H1 (cell line): Measurements from ENCODE around the gene DYNLRB1. TPM values are rescaled to one million over a fixed set of nuclear protein-coding genes. Genes with fewer than 3 reads are reported as not detected.

ENCODE experiments used
- CTCF ChIA-PET: fragments of 300-600 bp; sonication (Branson Sonifier 250); formaldehyde crosslinking; loops from one replicate; lab custom pipeline; 2021; ENCODE audit not compliant: partially characterized antibody; lab: Charles Lee
- POLR2A ChIA-PET: fragments of 300-600 bp; sonication (Branson Sonifier 250); formaldehyde crosslinking; loops from one replicate; lab custom pipeline; 2021; ENCODE audit warnings: inconsistent platforms; ENCODE audit not compliant: partially characterized antibody; lab: Charles Lee
- DNase-seq, 2 experiments: peaks; one replicate each; pipeline versions ENCODE4 v3.0.0 to v3.0.0-alpha.2; 2010 to 2022; ENCODE audit warnings: low spot score in 2 of 2, low read depth in 1 of 2, mixed read lengths in 1 of 2
- FAIRE-seq: peaks from 2 replicates; lab custom pipeline; 2011; peaks lifted over from hg19 to GRCh38; lab: Jason Lieb, UNC
- H2AFZ ChIP-seq: 2 replicates; pipeline ENCODE4 v1.8.1; 2012; ENCODE audit warnings: low read length, inconsistent platforms
- H2AK5ac ChIP-seq: 2 replicates; pipeline ENCODE4 v1.6.1; 2013; ENCODE audit warnings: low read depth, low read length
- H2BK120ac ChIP-seq: replicated peaks from 2 replicates; pipeline ENCODE3; 2013; ENCODE audit warnings: low read depth, low read length, inconsistent platforms
- H2BK12ac ChIP-seq: 2 replicates; pipeline ENCODE4 v1.6.1; 2013; ENCODE audit warnings: low read depth, low read length
- H2BK15ac ChIP-seq: 2 replicates; pipeline ENCODE4 v1.6.1; 2013; ENCODE audit warnings: low read length
- H2BK20ac ChIP-seq: 2 replicates; pipeline ENCODE4 v1.6.1; 2013; ENCODE audit warnings: low read length
- H2BK5ac ChIP-seq: 2 replicates; pipeline ENCODE4 v1.6.1; 2013; ENCODE audit warnings: low read depth, low read length
- H3K14ac ChIP-seq: 2 replicates; pipeline ENCODE4 v1.6.1; 2013; ENCODE audit warnings: inconsistent platforms; ENCODE audit not compliant: insufficient read length
- H3K18ac ChIP-seq: 2 replicates; pipeline ENCODE4 v1.6.1; 2013; ENCODE audit warnings: low read length; ENCODE audit errors: extremely low read depth
- H3K23ac ChIP-seq: 2 replicates; pipeline ENCODE4 v1.6.1; 2013; ENCODE audit warnings: inconsistent platforms; ENCODE audit not compliant: insufficient read length
- H3K23me2 ChIP-seq: 2 replicates; pipeline ENCODE4 v1.6.1; 2013; ENCODE audit warnings: low read depth, low read length
- H3K27ac ChIP-seq: 2 replicates; pipeline ENCODE4 v1.6.1; 2011; ENCODE audit warnings: low read depth, low read length, inconsistent platforms
- H3K27me3 ChIP-seq, 4 experiments: replicated peaks in 1 of 4; 1 replicate in 1 of 4; 2 replicates in 3 of 4; pipeline versions ENCODE4 v1.6.1 to v1.8.1; 2011 to 2013; ENCODE audit warnings: low read length in 3 of 4, mild to moderate bottlenecking in 3 of 4, inconsistent platforms in 2 of 4, mixed read lengths in 2 of 4, moderate library complexity in 1 of 4; ENCODE audit not compliant: control insufficient read depth in 3 of 4, insufficient read depth in 3 of 4; ENCODE audit errors: extremely low read depth in 1 of 4
- H3K36me3 ChIP-seq, 4 experiments: 2 replicates each; pipeline versions ENCODE4 v1.6.1 to v1.8.1; 2011 to 2013; ENCODE audit warnings: mild to moderate bottlenecking in 4 of 4, low read length in 3 of 4, moderate library complexity in 2 of 4, control low read depth in 1 of 4, inconsistent platforms in 1 of 4; ENCODE audit not compliant: insufficient read depth in 4 of 4, control insufficient read depth in 2 of 4
- H3K4ac ChIP-seq: replicated peaks from 2 replicates; pipeline ENCODE3; 2013; ENCODE audit warnings: low read length, low read depth, mixed read lengths, inconsistent platforms; ENCODE audit not compliant: insufficient read length
- H3K4me1 ChIP-seq, 4 experiments: replicated peaks in 1 of 4; 1 replicate in 1 of 4; 2 replicates in 3 of 4; pipeline versions ENCODE4 v1.6.1 to v1.8.1; 2011 to 2013; ENCODE audit warnings: low read length in 3 of 4, inconsistent platforms in 2 of 4, mixed read lengths in 1 of 4; ENCODE audit not compliant: insufficient read depth in 4 of 4, control insufficient read depth in 3 of 4
- H3K4me2 ChIP-seq, 2 experiments: 2 replicates each; pipeline versions ENCODE4 v1.6.1 to v1.8.1; 2011 to 2013; ENCODE audit warnings: low read depth in 2 of 2, low read length in 2 of 2, control low read depth in 1 of 2, inconsistent platforms in 1 of 2, mild to moderate bottlenecking in 1 of 2; ENCODE audit not compliant: insufficient read depth in 1 of 2
- H3K4me3 ChIP-seq, 4 experiments: fragments of 200-600, 300-600 bp in 1 of 4; sonication (generic), shearing (Covaris generic), sonication (Bioruptor Twin) in 1 of 4; 2 replicates each; pipeline versions ENCODE4 v1.5.1 to v1.8.1; 2011 to 2016; ENCODE audit warnings: low read length in 4 of 4, low read depth in 3 of 4, control low read depth in 2 of 4, inconsistent platforms in 2 of 4, mild to moderate bottlenecking in 2 of 4, mixed read lengths in 1 of 4, moderate library complexity in 1 of 4; ENCODE audit not compliant: insufficient read depth in 2 of 4; ENCODE audit errors: extremely low read depth in 1 of 4
- H3K56ac ChIP-seq: replicated peaks from 2 replicates; pipeline ENCODE3; 2013; ENCODE audit warnings: low read depth, mild to moderate bottlenecking, mixed read lengths, low read length, inconsistent platforms; ENCODE audit not compliant: insufficient read length
- H3K79me1 ChIP-seq: 2 replicates; pipeline ENCODE4 v1.6.1; 2013; ENCODE audit warnings: low read depth, low read length, control low read depth
- H3K79me2 ChIP-seq, 2 experiments: 2 replicates each; pipeline versions ENCODE4 v1.6.1 to v1.8.1; 2012 to 2013; ENCODE audit warnings: low read length in 2 of 2, mild to moderate bottlenecking in 2 of 2, inconsistent platforms in 1 of 2; ENCODE audit not compliant: insufficient read depth in 2 of 2, control insufficient read depth in 1 of 2
- H3K9ac ChIP-seq, 4 experiments: replicated peaks in 1 of 4; 1 replicate in 1 of 4; 2 replicates in 3 of 4; pipeline versions ENCODE4 v1.6.1 to v1.8.1; 2011 to 2013; ENCODE audit warnings: low read depth in 3 of 4, low read length in 3 of 4, control low read depth in 2 of 4, mild to moderate bottlenecking in 2 of 4, moderate library complexity in 2 of 4, inconsistent platforms in 1 of 4; ENCODE audit errors: extremely low read depth in 1 of 4
- H3K9me3 ChIP-seq, 2 experiments: 2 replicates each; pipeline versions ENCODE4 v1.6.1 to v1.8.1; 2012 to 2013; ENCODE audit warnings: mild to moderate bottlenecking in 2 of 2, moderate library complexity in 2 of 2, control low read depth in 1 of 2, inconsistent platforms in 1 of 2, low read depth in 1 of 2, low read length in 1 of 2, mixed read lengths in 1 of 2; ENCODE audit not compliant: insufficient read depth in 2 of 2
- H4K20me1 ChIP-seq, 2 experiments: replicated peaks in 1 of 2; 2 replicates each; pipeline versions ENCODE3 to v1.8.1; 2011 to 2013; ENCODE audit warnings: inconsistent platforms in 2 of 2, low read length in 2 of 2, mild to moderate bottlenecking in 1 of 2; ENCODE audit not compliant: insufficient read depth in 2 of 2, control insufficient read depth in 1 of 2
- H4K5ac ChIP-seq: 2 replicates; pipeline ENCODE4 v1.6.1; 2013; ENCODE audit warnings: low read length, low read depth, mixed read lengths, inconsistent platforms; ENCODE audit not compliant: insufficient read length
- H4K8ac ChIP-seq: 2 replicates; pipeline ENCODE4 v1.8.0; 2013; ENCODE audit warnings: mild to moderate bottlenecking, moderate library complexity, low read length, inconsistent platforms; ENCODE audit not compliant: insufficient read depth; ENCODE audit errors: extremely low read depth
- H4K91ac ChIP-seq: replicated peaks from 2 replicates; pipeline ENCODE3; 2013; ENCODE audit warnings: low read length, mixed read lengths, inconsistent platforms; ENCODE audit not compliant: insufficient read length
- CREB1 ChIP-seq: IDR thresholded peaks from 2 replicates; pipeline ENCODE4 v1.6.1; 2012; ENCODE audit warnings: inconsistent platforms
- KDM4A ChIP-seq: IDR thresholded peaks from one replicate; pipeline ENCODE4 v1.7.1; 2012; ENCODE audit warnings: low read depth, mild to moderate bottlenecking, moderate library complexity, low read length, inconsistent platforms; ENCODE audit not compliant: severe bottlenecking
- KDM5A ChIP-seq: fragments of 200-600 bp; IDR thresholded peaks from 2 replicates; pipeline ENCODE4 v1.7.1; 2012; ENCODE audit warnings: mild to moderate bottlenecking, low read length, inconsistent platforms, mixed read lengths
- SIN3A ChIP-seq, 2 experiments: IDR thresholded peaks in 1 of 2; conservative IDR thresholded peaks in 1 of 2; 2 replicates each; pipeline ENCODE4 v1.6.1; 2011 to 2012; ENCODE audit warnings: low read length in 2 of 2, improper control_type of control experiment in 1 of 2, low read depth in 1 of 2, mild to moderate bottlenecking in 1 of 2
- SP1 ChIP-seq: IDR thresholded peaks from 2 replicates; pipeline ENCODE4 v1.6.1; 2011; ENCODE audit warnings: low read depth, low read length
- SP2 ChIP-seq: IDR thresholded peaks from 2 replicates; pipeline ENCODE4 v1.6.1; 2012; ENCODE audit warnings: mild to moderate bottlenecking, low read length, inconsistent platforms
- YY1 ChIP-seq: IDR thresholded peaks from 2 replicates; pipeline ENCODE4 v1.6.1; 2011; ENCODE audit warnings: low read depth, mild to moderate bottlenecking, low read length
- WGBS, 2 experiments: shearing (Covaris generic) in 1 of 2; methylation state at CpG; one replicate each; pipeline versions ENCODE4 v1.1.6 to v1.1.7; 2013 to 2015; ENCODE audit warnings: low lambda C conversion rate in 2 of 2, mixed read lengths in 2 of 2, inconsistent platforms in 1 of 2, low coverage in 1 of 2, missing lambda C conversion rate in 1 of 2; ENCODE audit not compliant: insufficient replicate concordance in 2 of 2, insufficient coverage in 1 of 2, insufficient read length in 1 of 2; ENCODE audit errors: extremely low coverage in 1 of 2, missing lambda C conversion rate in 1 of 2; 5-methylcytosine and 5-hydroxymethylcytosine counted together
- long read RNA-seq, 2 experiments: library from RNA in 1 of 2; library from capped mRNA in 1 of 2; stranded (forward); transcript quantifications; one replicate each; pipeline ENCODE4 v2.0.0, GENCODE V29; 2021; ENCODE audit warnings: inconsistent platforms in 1 of 2
- polyA minus RNA-seq, 3 experiments: library from RNA; depleted of rRNA, polyadenylated mRNA; stranded (reverse); fragments of >200 nt; gene quantifications; 1 replicate in 2 of 3; 2 replicates in 1 of 3; pipeline ENCODE4 v1.2.3, GENCODE V29; 2011
- polyA plus RNA-seq, 7 experiments: library from polyadenylated mRNA; depleted of rRNA in 3 of 7; stranded (reverse) in 5 of 7; unstranded in 2 of 7; fragments of >200 nt in 5 of 7; fragments of 200-250 nt in 2 of 7; gene quantifications; 1 replicate in 5 of 7; 2 replicates in 1 of 7; 4 replicates in 1 of 7; pipeline versions ENCODE4 v1.2.1 to v1.2.3, GENCODE V29; 2011 to 2013; ENCODE audit warnings: missing spikeins in 2 of 7, mixed read lengths in 2 of 7
- total RNA-seq: library from RNA; stranded (reverse); fragmentation: NEBNext Ultra II Directional; extraction: Animal tissue kit (Norgen Biotek cat#: 25700); gene quantifications from 2 replicates; pipeline ENCODE4 v1.2.1, GENCODE V29; 2021

DYNLRB1 gene
- total RNA-seq (107 and 109 TPM in 2 replicates), polyA plus RNA-seq (2011; rRNA removed) (206 and 214 TPM in 2 replicates), polyA minus RNA-seq (2011; rRNA and poly(A)+ RNA removed) (114 and 160 TPM in 2 replicates)
- 156 TPM for polyA plus RNA-seq (2011; cell fraction: cytosol; rRNA removed)
- 142 TPM for polyA plus RNA-seq (2011; cell fraction: nucleus; rRNA removed)
- 208 to 280 TPM (median 256 TPM) in 4 replicates for polyA plus RNA-seq (2012, experiment 1 of 2)
- 422 TPM for polyA plus RNA-seq (2012, experiment 2 of 2)
- polyA plus RNA-seq (2013, experiment 1 of 2): 190 TPM
- 197 TPM for polyA plus RNA-seq (2013, experiment 2 of 2)
- 51.7 TPM for polyA minus RNA-seq (2011; cell fraction: cytosol; rRNA and poly(A)+ RNA removed)
- 56.9 TPM for polyA minus RNA-seq (2011; cell fraction: nucleus; rRNA and poly(A)+ RNA removed)
- long read RNA-seq, experiment 1, transcript DYNLRB1-202 (4 exons, 675 nt): major isoform, 85 of 137 reads
- long read RNA-seq, experiment 1, partial matches to known transcripts: 43 of 137 reads
- long read RNA-seq, experiment 1, other reads (novel, unspliced or antisense): 7 of 137 reads
- long read RNA-seq, experiment 2, partial matches to known transcripts: 2 of 5 reads
- long read RNA-seq, experiment 2, other reads (novel, unspliced or antisense): 0 of 5 reads

- Histone ChIP-seq H3K4ac (peak within 1 kb of the TSS; percentile 21), H3K18ac (peak within 1 kb of the TSS; percentile 96), H3K27me3 (no peaks in the 10 kb centered on the region), H4K5ac (peak within 1 kb of the TSS; percentile 86), H2AFZ (peak within 1 kb of the TSS; percentile 94), H3K9ac (peak within 1 kb of the TSS; percentile 76 to 89 (median 82)), H3K36me3 (no peaks in the 10 kb centered on the region; a peak in 1 of 8 replicates), H2AK5ac (0 out of 2 replicates have a peak within 1 kb of the TSS, but pooled peaks have one; percentile 30), H4K91ac (peak within 1 kb of the TSS; percentile 66), H2BK120ac (no peak within 1 kb of the TSS), H3K27ac (peak within 1 kb of the TSS; percentile 74), H3K23me2 (peaks cover 10% of the 10 kb centered on the region), H3K4me3 (peak within 1 kb of the TSS; percentile 77 to 87 (median 82)), H3K79me1 (no peaks in the 10 kb centered on the region), H2BK15ac (no peak within 1 kb of the TSS), H4K20me1 (peaks cover 4 to 5% of the 10 kb centered on the region in 2 experiments), H2BK12ac (no peak within 1 kb of the TSS; the same call in 1 of the 2 replicates), H3K4me1 (peaks cover 0 to 3% (median 3%) of the 10 kb centered on the region in 4 experiments; a peak in 3 of 7 replicates), H4K8ac (peak within 1 kb of the TSS; percentile 99), H2BK5ac (peak within 1 kb of the TSS; percentile 79), H3K79me2 (peaks cover 0 to 46% of the 10 kb centered on the region in 2 experiments; a peak in 3 of 4 replicates), H3K4me2 (peak within 1 kb of the TSS; percentile 77 to 81), H2BK20ac (no peak within 1 kb of the TSS), H3K9me3 (no peaks in the 10 kb centered on the region), H3K23ac (no peak within 1 kb of the TSS), H3K14ac (no peak within 1 kb of the TSS), H3K56ac (peak within 1 kb of the TSS; percentile 80)
- CTCF ChIA-PET: interaction anchor here (0.9 to 4.7 kb wide), 5 partner anchors 20 to 327 kb away, joined by 3 to 25 read pairs (median 5); no protein-coding TSS in a partner anchor
- 2% methylated on average over 56 of the region's 59 CpGs; no CpG with 5 or more reads in 1 of the 2 experiments for WGBS, 2 experiments
- DNase-seq (peak; percentile 79 to 99), FAIRE-seq (no peak)
- POLR2A ChIA-PET: interaction anchor here (0.5 to 3.3 kb wide), 17 partner anchors 11 to 404 kb away, joined by 3 to 15 read pairs (median 4); partner anchors contain the start of genes AHCY, EIF2S2, ITCH and TP53INP2
- TF ChIP-seq SP2 (peak; percentile 56; the same call in 1 of the 2 replicates), CREB1 (no peak), SIN3A (conservative IDR thresholded peaks at IDR 0.05 in 1 of 2, IDR thresholded peaks at IDR 0.05 in 1 of 2; ENCODE audit: low read depth in 1 of 2, low read length in 2 of 2) (peak in 1 of 2 experiments; percentile 83; a peak in 2 of 4 replicates), SP1 (peak; percentile 81), KDM4A (peak; percentile 32), KDM5A (no peak), YY1 (0 out of 2 replicates have a peak, but pooled peaks have one; percentile 19)
Observed at GRCh38 chr20:34516247-34517113, at the start of gene DYNLRB1. Gene DYNLRB1, plus strand, starts transcription at chr20:34516422. Its CDS starts 37 bp downstream, at chr20:34516459.
